Activated T-helper 2 cell treated with anti-CD3 and anti-CD28 coated beads, Interferon-gamma antibody, Interleukin-2, Interleukin-4, amounts not matched to agents 10 μg/mL and 5 μg/mL and 100 μg/mL, durations not matched to agents 14 hours and 24 hours and 36 hours (primary cell): ENCODE measurements around the gene MMP27. TPM values are rescaled to one million over a fixed set of nuclear protein-coding genes. Genes with fewer than 3 reads are reported as not detected.

Source experiments
- DNase-seq: peaks from one replicate; pipeline ENCODE4 v3.0.0; 2021; ENCODE audit warnings: low spot score
- H3K27ac Mint-ChIP-seq: one replicate; pipeline ENCODE4 v1.8.0; 2021; ENCODE audit warnings: mixed read lengths
- H3K27me3 Mint-ChIP-seq: one replicate; pipeline ENCODE4 v1.8.0; 2021; ENCODE audit warnings: low read depth, mixed read lengths
- H3K36me3 Mint-ChIP-seq: one replicate; pipeline ENCODE4 v1.8.0; 2021; ENCODE audit warnings: low read depth, mixed read lengths
- H3K4me1 Mint-ChIP-seq: one replicate; pipeline ENCODE4 v1.8.0; 2021; ENCODE audit warnings: low read depth, mixed read lengths
- H3K4me3 Mint-ChIP-seq: one replicate; pipeline ENCODE4 v1.8.0; 2021; ENCODE audit warnings: low read depth, mild to moderate bottlenecking, moderate library complexity, mixed read lengths
- H3K9me3 Mint-ChIP-seq: one replicate; pipeline ENCODE4 v1.8.0; 2021; ENCODE audit warnings: mixed read lengths
- intact Hi-C: fragments of 100-400 bp; cut with micrococcal nuclease; formaldehyde crosslinking; loops from one replicate; pipeline ENCODE4 v1.15.1; 2023
- total RNA-seq: library from RNA; stranded (reverse); gene quantifications from 2 replicates; pipeline ENCODE4 v1.2.3, GENCODE V29; 2022

The MMP27 gene
- total RNA-seq, 1 donor from 2014 or later, result not detected

- Mint-ChIP-seq H3K27ac (no peak overlapping the region), H3K36me3 (no peaks in the 10 kb centered on the region), H3K4me3 (no peak overlapping the region), H3K4me1 (no peaks in the 10 kb centered on the region), H3K9me3 (no peaks in the 10 kb centered on the region), H3K27me3 (peaks cover 14% of the 10 kb centered on the region)
- DNase-seq, result no peak
- intact Hi-C loops, result no loop called here
These were observed 61.6 kb downstream of the MMP27 start for GRCh38 chr11:102643941-102644340.

Other genes with a start within 250 kb of the MMP27 start
- gene MMP7, start 175.0 kb downstream of the MMP27 start, total RNA-seq, result not detected in 2 replicates
- not detected in 2 replicates for gene MMP20, start 80.4 kb downstream of the MMP27 start, total RNA-seq
- not detected in 2 replicates for gene MMP8, start 19.2 kb upstream of the MMP27 start, total RNA-seq
- not detected in 2 replicates for gene MMP10, start 74.9 kb upstream of the MMP27 start, total RNA-seq
- not detected in 2 replicates for gene MMP1, start 92.4 kb upstream of the MMP27 start, total RNA-seq
- not detected in 2 replicates for gene MMP3, start 137.8 kb upstream of the MMP27 start, total RNA-seq
- gene MMP12, start 169.2 kb upstream of the MMP27 start, total RNA-seq, result not detected in 2 replicates
- not detected in 2 replicates for gene MMP13, start 250.0 kb upstream of the MMP27 start, total RNA-seq